ENCODE results near the gene OCIAD1. TPM values are rescaled to one million over a fixed set of nuclear protein-coding genes. Genes with fewer than 3 reads are reported as not detected.
A peak's percentile ranks its signal among the peaks of the same experiment; 100 is the strongest.
"Not testable (repeated sequence)": the region's sequence is repeated elsewhere in the genome, so short reads cannot be mapped to it uniquely, and the experiment has no call there.

OCIAD1 gene
- total RNA-seq, 1 donor: 78.2 TPM

GRCh38 chr4:48816971-48817370, 13.9 kb upstream of the OCIAD1 start:
- no peaks in the 10 kb centered on the region for H3K36me3 ChIP-seq (ENCODE audit: insufficient read depth, low read length)
- H3K4me2 ChIP-seq (ENCODE audit: insufficient read depth, low read length): no peak overlapping the region
- H2AFZ ChIP-seq (ENCODE audit: low read length): no peak overlapping the region
- H3K9me3 ChIP-seq (ENCODE audit: low read depth, low read length): no peaks in the 10 kb centered on the region
- H3K4me1 ChIP-seq (ENCODE audit: insufficient read depth, low read length): no peaks in the 10 kb centered on the region
- H3K4me3 ChIP-seq (ENCODE audit: insufficient read depth, low read length): no peak overlapping the region
- no peak for TF ChIP-seq CTCF (IDR thresholded peaks at IDR 0.05; ENCODE audit: extremely low read depth, low read depth, low read length)
- no peak overlapping the region for H3K27ac ChIP-seq (ENCODE audit: low read depth, low read length)
- H3K27me3 ChIP-seq (ENCODE audit: insufficient read depth, low read length): no peaks in the 10 kb centered on the region
- H4K20me1 ChIP-seq (ENCODE audit: insufficient read depth, low read length): no peaks in the 10 kb centered on the region
- H3K79me2 ChIP-seq (ENCODE audit: insufficient read depth, low read length): no peaks in the 10 kb centered on the region
- no peak for DNase-seq (ENCODE audit: insufficient read length, low spot score, missing footprints)

GRCh38 chr4:48821431-48821830, 9.5 kb upstream of the OCIAD1 start:
- H4K20me1 ChIP-seq (ENCODE audit: insufficient read depth, low read length); H3K27me3 ChIP-seq (ENCODE audit: insufficient read depth, low read length); H3K9me3 ChIP-seq (ENCODE audit: low read depth, low read length); H3K4me3 ChIP-seq (ENCODE audit: insufficient read depth, low read length); H3K4me1 ChIP-seq (ENCODE audit: insufficient read depth, low read length); H3K79me2 ChIP-seq (ENCODE audit: insufficient read depth, low read length); H3K27ac ChIP-seq (ENCODE audit: low read depth, low read length); DNase-seq (ENCODE audit: insufficient read length, low spot score, missing footprints); H3K4me2 ChIP-seq (ENCODE audit: insufficient read depth, low read length); H2AFZ ChIP-seq (ENCODE audit: low read length); H3K36me3 ChIP-seq (ENCODE audit: insufficient read depth, low read length): not testable (repeated sequence)

DNA sequence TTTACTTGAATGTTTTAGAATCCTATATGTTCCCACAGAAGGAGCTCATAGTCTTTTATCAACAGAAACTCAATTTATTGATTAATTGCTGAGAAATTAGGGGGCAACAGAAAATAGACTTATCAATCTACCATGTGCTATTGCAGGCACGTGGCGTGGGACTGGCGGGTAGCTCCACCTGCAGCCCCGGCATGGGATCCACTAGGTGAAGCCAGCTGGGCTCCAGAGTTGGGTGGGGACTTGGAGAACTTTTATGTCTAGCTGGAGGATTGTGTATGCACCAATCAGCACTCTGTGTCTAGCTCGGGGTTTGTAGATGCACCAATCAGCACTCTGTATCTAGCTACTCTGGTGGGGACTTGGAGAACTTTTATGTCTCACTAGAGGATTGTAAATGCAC, 3.3 kb upstream of the OCIAD1 start:
- no peak for TF ChIP-seq CTCF (IDR thresholded peaks at IDR 0.05; ENCODE audit: extremely low read depth, low read depth, low read length)
- no peak for DNase-seq (ENCODE audit: insufficient read length, low spot score, missing footprints)

DNA sequence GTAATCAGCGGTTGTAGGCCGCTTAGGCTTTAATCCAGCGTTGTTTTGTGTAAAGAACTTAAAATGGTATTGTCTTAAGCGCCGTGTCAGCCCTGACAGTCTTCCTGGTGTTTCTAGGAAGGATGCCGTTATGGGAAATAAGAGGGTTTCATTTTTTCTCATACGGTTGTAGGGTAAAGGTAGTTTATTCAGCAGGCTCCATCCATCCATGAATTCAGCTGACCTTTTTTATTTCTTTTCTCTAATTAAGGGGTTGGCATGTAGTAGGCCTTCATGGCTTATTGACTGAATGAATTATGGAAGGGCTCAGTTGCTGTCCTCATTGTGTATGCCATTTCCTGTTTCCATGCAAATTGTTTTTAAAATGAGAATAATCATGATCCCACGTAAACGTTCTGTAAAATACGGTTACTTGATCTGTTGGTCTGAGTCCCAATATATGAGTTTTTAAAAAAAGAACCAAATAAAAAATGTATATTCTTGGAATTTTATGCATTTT, 693 bp downstream of the OCIAD1 start:
- TF ChIP-seq CTCF (IDR thresholded peaks at IDR 0.05; ENCODE audit: extremely low read depth, low read depth, low read length): no peak
- Histone ChIP-seq H3K4me1 (ENCODE audit: insufficient read depth, low read length) (peaks cover 13% of the 10 kb centered on the region), H3K4me2 (ENCODE audit: insufficient read depth, low read length) (peak overlapping the region; percentile 92), H3K27me3 (ENCODE audit: insufficient read depth, low read length) (no peaks in the 10 kb centered on the region), H3K4me3 (ENCODE audit: insufficient read depth, low read length) (peak overlapping the region; percentile 92), H4K20me1 (ENCODE audit: insufficient read depth, low read length) (no peaks in the 10 kb centered on the region), H3K36me3 (ENCODE audit: insufficient read depth, low read length) (peaks cover 33% of the 10 kb centered on the region), H3K27ac (ENCODE audit: low read depth, low read length) (peak overlapping the region; percentile 98), H3K79me2 (ENCODE audit: insufficient read depth, low read length) (peaks cover 50% of the 10 kb centered on the region), H3K9me3 (ENCODE audit: low read depth, low read length) (no peaks in the 10 kb centered on the region), H2AFZ (ENCODE audit: low read length) (peak overlapping the region; percentile 94)
- DNase-seq (ENCODE audit: insufficient read length, low spot score, missing footprints): no peak

More for the DNA sequence above, 3.3 kb upstream of the OCIAD1 start:
- Histone ChIP-seq H3K79me2 (ENCODE audit: insufficient read depth, low read length) (peaks cover 18% of the 10 kb centered on the region), H3K36me3 (ENCODE audit: insufficient read depth, low read length) (no peaks in the 10 kb centered on the region), H3K27me3 (ENCODE audit: insufficient read depth, low read length) (no peaks in the 10 kb centered on the region), H3K9me3 (ENCODE audit: low read depth, low read length) (no peaks in the 10 kb centered on the region), H3K4me1 (ENCODE audit: insufficient read depth, low read length) (peaks cover 12% of the 10 kb centered on the region), H3K4me3 (ENCODE audit: insufficient read depth, low read length) (no peak overlapping the region), H4K20me1 (ENCODE audit: insufficient read depth, low read length) (no peaks in the 10 kb centered on the region), H3K27ac (ENCODE audit: low read depth, low read length) (no peak overlapping the region), H3K4me2 (ENCODE audit: insufficient read depth, low read length) (no peak overlapping the region), H2AFZ (ENCODE audit: low read length) (no peak overlapping the region)

Data from osteoblast (primary cell).